Measurements from ENCODE around the gene OR1S2. TPM values are rescaled to one million over a fixed set of nuclear protein-coding genes. Genes with fewer than 3 reads are reported as not detected.

OR1S2 gene
- total RNA-seq, 2 experiments from 2014 or later: not detected

DNA sequence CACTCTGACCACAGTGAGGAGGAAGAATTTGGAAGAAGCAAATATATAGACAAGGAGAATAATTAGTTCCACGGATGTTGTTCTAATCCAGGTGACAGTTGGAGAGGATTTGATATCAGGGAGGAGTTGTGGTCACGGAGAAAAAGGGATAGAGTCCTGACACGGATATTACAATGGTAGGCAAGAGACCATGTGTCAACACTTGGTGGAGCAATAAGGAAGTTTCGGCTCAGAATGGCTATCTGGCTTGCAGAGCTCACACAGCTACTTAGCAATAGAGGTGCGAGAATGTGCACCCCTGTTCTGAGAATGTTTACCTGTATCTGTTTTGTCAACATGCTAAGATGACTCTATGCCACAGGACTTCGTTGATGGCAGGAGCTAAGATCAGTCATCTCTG lies 25.5 kb downstream of the OR1S2 start:
- H3K9me3 Mint-ChIP-seq (ENCODE audit: insufficient read depth): no peaks in the 10 kb centered on the region
- H3K27me3 Mint-ChIP-seq (ENCODE audit: low read depth): no peaks in the 10 kb centered on the region
- H3K4me1 Mint-ChIP-seq (ENCODE audit: low read depth): no peaks in the 10 kb centered on the region
- ChIA-PET POLR2A (no interaction called here), CTCF (no interaction called here)
- H3K27ac Mint-ChIP-seq: no peak overlapping the region
- no peak overlapping the region for H3K4me3 Mint-ChIP-seq
- no peak for ATAC-seq
- no peak for DNase-seq
- H3K36me3 Mint-ChIP-seq (ENCODE audit: low read depth): no peaks in the 10 kb centered on the region

- no peaks in the 10 kb centered on the region for H3K27me3 Mint-ChIP-seq (ENCODE audit: low read depth)
- no peaks in the 10 kb centered on the region for H3K4me1 Mint-ChIP-seq (ENCODE audit: low read depth)
- CTCF ChIA-PET: no interaction called here
- H3K9me3 Mint-ChIP-seq (ENCODE audit: insufficient read depth): no peaks in the 10 kb centered on the region
- POLR2A ChIA-PET: no interaction called here
- no peak for DNase-seq
- H3K4me3 Mint-ChIP-seq: no peak overlapping the region
- H3K27ac Mint-ChIP-seq: no peak overlapping the region
- no peaks in the 10 kb centered on the region for H3K36me3 Mint-ChIP-seq (ENCODE audit: low read depth)
- no peak for ATAC-seq
These were observed 26.4 kb downstream of the OR1S2 start for GRCh38 chr11:58177409-58178054.

- Mint-ChIP-seq H3K36me3 (ENCODE audit: low read depth) (no peaks in the 10 kb centered on the region), H3K4me3 (no peak overlapping the region), H3K4me1 (ENCODE audit: low read depth) (no peaks in the 10 kb centered on the region), H3K9me3 (ENCODE audit: insufficient read depth) (no peaks in the 10 kb centered on the region), H3K27me3 (ENCODE audit: low read depth) (no peaks in the 10 kb centered on the region), H3K27ac (no peak overlapping the region)
- no peak for DNase-seq
- no peak for ATAC-seq
- ChIA-PET POLR2A (no interaction called here), CTCF (no interaction called here)
These were observed 38.3 kb downstream of the OR1S2 start for GRCh38 chr11:58165504-58166106.

- ChIA-PET CTCF (no interaction called here), POLR2A (no interaction called here)
- no peaks in the 10 kb centered on the region for H3K4me1 Mint-ChIP-seq (ENCODE audit: low read depth)
- H3K27ac Mint-ChIP-seq: no peak overlapping the region
- DNase-seq (no peak), ATAC-seq (no peak)
- no peaks in the 10 kb centered on the region for H3K9me3 Mint-ChIP-seq (ENCODE audit: insufficient read depth)
- no peaks in the 10 kb centered on the region for H3K27me3 Mint-ChIP-seq (ENCODE audit: low read depth)
- H3K36me3 Mint-ChIP-seq (ENCODE audit: low read depth): no peaks in the 10 kb centered on the region
- no peak overlapping the region for H3K4me3 Mint-ChIP-seq
These were observed 39.0 kb downstream of the OR1S2 start for GRCh38 chr11:58164990-58165389.

DNA sequence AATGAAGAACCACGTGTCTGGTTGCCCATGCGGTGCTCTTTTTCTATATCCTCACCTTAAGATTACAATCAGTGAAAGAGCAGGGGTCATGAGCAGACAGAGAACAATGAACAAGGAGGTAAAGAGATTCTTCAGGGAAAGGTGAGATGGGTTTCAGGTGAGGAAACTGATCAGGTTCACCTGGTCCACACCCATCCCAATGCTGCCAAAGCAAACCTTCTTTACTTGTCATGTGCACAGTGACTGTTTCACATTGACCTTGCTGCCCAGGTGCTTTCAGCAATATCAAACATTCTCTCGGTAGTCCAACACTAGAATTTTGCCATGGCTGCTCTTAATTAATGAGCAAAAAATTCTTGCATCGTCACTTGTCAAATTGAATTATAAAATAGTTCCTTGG lies 39.6 kb downstream of the OR1S2 start:
- ChIA-PET CTCF (no interaction called here), POLR2A (no interaction called here)
- Mint-ChIP-seq H3K36me3 (ENCODE audit: low read depth) (no peaks in the 10 kb centered on the region), H3K4me1 (ENCODE audit: low read depth) (no peaks in the 10 kb centered on the region), H3K27ac (no peak overlapping the region), H3K4me3 (no peak overlapping the region), H3K27me3 (ENCODE audit: low read depth) (no peaks in the 10 kb centered on the region), H3K9me3 (ENCODE audit: insufficient read depth) (no peaks in the 10 kb centered on the region)
- no peak for ATAC-seq
- no peak for DNase-seq

Other genes starting within 250 kb of the OR1S2 start
- gene OR9Q1, start 180.3 kb downstream of the OR1S2 start, total RNA-seq: not detected
- gene OR6Q1, start 173.2 kb downstream of the OR1S2 start, total RNA-seq: not detected
- gene OR9I1, start 78.6 kb downstream of the OR1S2 start, total RNA-seq: not detected
- gene OR9Q2, start 15.1 kb downstream of the OR1S2 start, total RNA-seq: not detected
- gene OR1S1, start 8.6 kb upstream of the OR1S2 start, total RNA-seq: not detected
- not detected for gene OR10Q1, start 24.8 kb upstream of the OR1S2 start, total RNA-seq
- gene OR10W1, start 64.1 kb upstream of the OR1S2 start, total RNA-seq: not detected
- not detected for gene OR5B17, start 154.9 kb upstream of the OR1S2 start, total RNA-seq
- not detected for gene OR5B3, start 202.7 kb upstream of the OR1S2 start, total RNA-seq
- gene OR5B2, start 224.0 kb upstream of the OR1S2 start, total RNA-seq: not detected
- not detected for gene OR5B12, start 238.1 kb upstream of the OR1S2 start, total RNA-seq

All from activated CD8-positive, alpha-beta T cell treated with anti-CD3 and anti-CD28 coated beads, Interleukin-2, amount 10 ng/mL, durations not matched to agents 7 days and 5 days (primary cell).